HUES48 (cell line): ENCODE measurements around the gene FASTKD3.

Source experiments
- H3K27ac ChIP-seq: one replicate; pipeline ENCODE4 v1.7.0; 2013; ENCODE audit warnings: low read depth, low read length, inconsistent platforms
- H3K27me3 ChIP-seq: 2 replicates; pipeline ENCODE4 v1.6.1; 2013; ENCODE audit warnings: mild to moderate bottlenecking, low read length; ENCODE audit not compliant: control insufficient read depth, insufficient read depth
- H3K36me3 ChIP-seq: 2 replicates; pipeline ENCODE4 v1.6.1; 2013; ENCODE audit warnings: low read length; ENCODE audit not compliant: control insufficient read depth, insufficient read depth
- H3K4me1 ChIP-seq: 2 replicates; pipeline ENCODE4 v1.6.1; 2013; ENCODE audit warnings: mild to moderate bottlenecking, low read length; ENCODE audit not compliant: control insufficient read depth, insufficient read depth
- H3K4me3 ChIP-seq: 2 replicates; pipeline ENCODE4 v1.5.1; 2013; ENCODE audit warnings: mild to moderate bottlenecking, low read depth, low read length
- H3K9ac ChIP-seq: 2 replicates; pipeline ENCODE4 v1.6.1; 2013; ENCODE audit warnings: mild to moderate bottlenecking, low read depth, low read length, moderate library complexity
- H3K9me3 ChIP-seq: 2 replicates; pipeline ENCODE4 v1.6.1; 2013; ENCODE audit warnings: low read length; ENCODE audit not compliant: control insufficient read depth, insufficient read depth

FASTKD3 gene

GRCh38 chr5:7857926-7858632, 10.8 kb downstream of the FASTKD3 start:
- peaks cover 54% of the 10 kb centered on the region for H3K36me3 ChIP-seq
- H3K9ac ChIP-seq, result no peak overlapping the region
- no peaks in the 10 kb centered on the region for H3K9me3 ChIP-seq
- H3K27ac ChIP-seq, result no peak overlapping the region
- no peaks in the 10 kb centered on the region for H3K27me3 ChIP-seq
- no peaks in the 10 kb centered on the region for H3K4me1 ChIP-seq
- no peak overlapping the region for H3K4me3 ChIP-seq

DNA sequence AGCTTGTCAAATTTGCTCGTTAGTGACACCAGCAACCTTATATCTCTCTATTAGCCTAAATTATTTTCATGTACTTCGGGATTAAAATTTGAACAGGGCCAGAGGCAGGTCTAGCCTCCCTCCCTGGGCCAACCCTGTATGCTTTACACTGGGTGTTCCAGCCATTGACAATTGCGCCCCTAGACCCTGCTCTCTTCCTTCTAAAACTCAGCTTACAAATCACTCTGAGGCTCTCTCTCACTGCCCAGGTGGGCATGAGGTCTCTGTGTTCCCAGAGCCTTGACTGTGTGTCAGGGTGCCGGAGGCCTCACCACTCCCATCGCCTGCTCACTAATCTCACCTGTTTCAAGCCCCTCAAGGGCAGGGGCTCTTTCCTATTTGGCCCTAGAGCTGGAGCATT, 11.5 kb downstream of the FASTKD3 start:
- Histone ChIP-seq H3K4me1 (no peaks in the 10 kb centered on the region), H3K27ac (no peak overlapping the region), H3K9ac (no peak overlapping the region), H3K27me3 (no peaks in the 10 kb centered on the region), H3K9me3 (no peaks in the 10 kb centered on the region), H3K36me3 (peaks cover 46% of the 10 kb centered on the region), H3K4me3 (no peak overlapping the region)

- Histone ChIP-seq H3K36me3 (peaks cover 41% of the 10 kb centered on the region), H3K27ac (no peak overlapping the region), H3K9ac (no peak overlapping the region), H3K9me3 (no peaks in the 10 kb centered on the region), H3K4me3 (no peak overlapping the region), H3K27me3 (no peaks in the 10 kb centered on the region; the same call in 1 of the 2 replicates), H3K4me1 (no peaks in the 10 kb centered on the region)
These were observed 12.0 kb downstream of the FASTKD3 start for GRCh38 chr5:7856855-7857254.

DNA sequence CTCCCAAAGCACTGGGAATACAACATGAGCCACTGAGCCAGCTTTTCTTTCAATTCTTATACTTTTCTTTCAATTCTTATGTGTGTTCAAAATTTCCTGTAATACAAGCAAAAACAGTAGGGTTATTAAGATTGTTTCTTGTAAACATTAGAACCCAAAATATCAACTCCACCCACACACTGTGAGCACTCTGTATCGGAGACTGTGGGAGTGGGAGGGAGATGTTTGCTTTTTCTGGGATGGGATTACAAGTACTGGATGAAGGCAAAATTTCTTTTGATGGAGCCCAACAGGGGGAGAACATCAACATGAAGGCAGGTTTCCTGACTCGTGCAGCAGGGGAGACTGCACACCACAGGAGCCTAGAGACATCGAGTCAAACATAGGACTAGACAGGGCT, 13.2 kb downstream of the FASTKD3 start:
- Histone ChIP-seq H3K4me3 (no peak overlapping the region), H3K4me1 (no peaks in the 10 kb centered on the region), H3K27ac (no peak overlapping the region), H3K9me3 (no peaks in the 10 kb centered on the region), H3K36me3 (peaks cover 30% of the 10 kb centered on the region), H3K9ac (no peak overlapping the region), H3K27me3 (no peaks in the 10 kb centered on the region; the same call in none of the 2 replicates)

DNA sequence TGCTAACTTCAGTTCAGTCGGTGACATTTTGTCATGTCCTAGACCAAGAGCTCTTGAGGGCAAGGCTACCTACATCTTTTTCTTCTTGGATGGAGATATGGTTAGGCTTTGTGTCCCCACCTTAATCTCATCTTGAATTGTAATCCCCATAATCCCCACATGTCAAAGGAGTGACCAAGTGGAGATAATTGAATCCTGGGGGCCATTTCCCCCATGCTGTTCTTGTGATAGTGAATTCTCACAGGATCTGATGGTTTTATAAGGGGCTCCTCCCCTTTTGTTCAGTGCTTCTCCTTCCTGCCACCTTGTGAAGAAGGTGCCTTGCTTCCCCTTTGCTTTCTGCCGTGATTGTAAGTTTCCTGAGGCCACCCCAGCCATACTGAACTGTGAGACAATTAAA, 15.8 kb downstream of the FASTKD3 start:
- Histone ChIP-seq H3K9me3 (no peaks in the 10 kb centered on the region), H3K4me3 (no peak overlapping the region), H3K27me3 (peaks cover 15% of the 10 kb centered on the region), H3K9ac (no peak overlapping the region), H3K27ac (no peak overlapping the region), H3K4me1 (peaks cover 7% of the 10 kb centered on the region; the same call in 1 of the 2 replicates), H3K36me3 (peaks cover 4% of the 10 kb centered on the region)

DNA sequence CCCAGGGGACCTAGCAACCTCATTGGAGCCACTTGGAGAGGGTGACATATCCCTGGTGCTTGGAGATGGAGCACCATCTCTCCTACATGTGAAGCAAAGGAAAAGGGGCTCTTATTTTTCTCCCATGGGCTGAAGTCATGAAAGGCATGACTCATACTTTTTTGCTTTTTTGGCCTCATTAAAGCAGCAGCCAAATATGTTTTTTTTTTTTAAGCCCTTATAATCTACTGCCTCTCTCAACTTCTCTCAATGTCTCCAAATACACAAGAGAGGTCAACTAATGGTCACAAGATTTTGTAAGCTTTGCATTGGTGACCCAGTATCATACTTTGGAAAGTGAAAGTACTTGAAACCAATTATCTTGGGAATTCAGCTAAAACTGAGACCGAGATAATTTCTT, 16.3 kb downstream of the FASTKD3 start:
- peaks cover 15% of the 10 kb centered on the region for H3K27me3 ChIP-seq

GRCh38 chr5:7851617-7852289, 17.1 kb downstream of the FASTKD3 start:
- peaks cover 7% of the 10 kb centered on the region; the same call in 1 of the 2 replicates for H3K4me1 ChIP-seq
- H3K9me3 ChIP-seq, result no peaks in the 10 kb centered on the region
- no peak overlapping the region for H3K27ac ChIP-seq
- H3K4me3 ChIP-seq, result peak overlapping the region; percentile 77
- no peak overlapping the region for H3K9ac ChIP-seq
- peaks cover 15% of the 10 kb centered on the region for H3K27me3 ChIP-seq
- no peaks in the 10 kb centered on the region for H3K36me3 ChIP-seq

More for the DNA sequence above, 16.3 kb downstream of the FASTKD3 start:
- Histone ChIP-seq H3K9ac (no peak overlapping the region), H3K27ac (no peak overlapping the region), H3K36me3 (0 out of 2 replicates have a peak, but pooled peaks cover under 1% of the 10 kb centered on the region), H3K9me3 (no peaks in the 10 kb centered on the region), H3K4me3 (no peak overlapping the region), H3K4me1 (peaks cover 7% of the 10 kb centered on the region; the same call in 1 of the 2 replicates)

GRCh38 chr5:7851240-7851592, 17.6 kb downstream of the FASTKD3 start:
- Histone ChIP-seq H3K27me3 (peaks cover 15% of the 10 kb centered on the region), H3K4me1 (peaks cover 7% of the 10 kb centered on the region; the same call in 1 of the 2 replicates), H3K9ac (no peak overlapping the region), H3K4me3 (peak overlapping the region; percentile 77), H3K9me3 (no peaks in the 10 kb centered on the region), H3K27ac (no peak overlapping the region), H3K36me3 (no peaks in the 10 kb centered on the region)

DNA sequence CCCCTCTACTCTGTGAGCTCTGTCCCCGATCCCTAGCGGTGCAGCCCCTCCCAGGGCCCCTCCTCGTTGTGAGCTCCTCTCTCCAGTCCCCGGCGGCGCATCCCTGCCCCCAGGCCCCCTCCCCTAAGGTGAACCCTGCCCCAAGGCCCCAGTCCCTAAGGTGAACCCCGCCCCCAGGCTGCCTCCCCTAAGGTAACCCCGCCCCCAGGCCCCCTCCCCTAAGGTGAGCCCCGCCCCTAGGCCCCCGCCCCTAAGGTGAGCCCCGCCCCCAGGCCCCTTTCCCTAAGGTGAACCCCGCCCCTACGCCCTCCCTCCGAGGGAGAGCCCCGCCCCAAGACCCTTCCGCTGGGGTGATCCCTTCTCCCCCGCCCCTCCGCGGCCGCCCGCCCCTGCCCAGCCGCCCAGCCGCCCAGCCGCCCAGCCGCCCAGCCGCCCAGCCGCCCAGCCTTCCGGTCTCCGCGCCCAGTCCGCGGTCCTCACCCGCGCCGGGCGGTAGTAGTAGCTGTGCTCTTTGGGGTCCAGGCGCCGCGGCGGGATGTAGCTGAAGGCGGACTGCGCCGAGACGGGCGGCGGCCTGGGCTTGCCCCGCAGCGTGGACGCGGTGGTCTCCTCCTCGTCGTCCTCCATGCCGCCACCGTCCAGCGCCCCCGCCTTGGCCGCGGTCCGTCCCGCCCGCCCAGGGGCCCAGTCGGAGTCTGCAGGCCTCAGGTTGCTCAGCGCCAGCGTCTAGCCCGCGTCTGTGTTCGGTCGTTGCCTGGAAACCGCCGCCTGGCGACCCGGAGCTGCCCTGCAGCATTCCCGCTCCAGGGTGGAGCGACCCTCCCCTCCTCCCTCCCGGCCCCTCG, 18.2 kb downstream of the FASTKD3 start, which contains the start of gene CFAP90:
Gene CFAP90 (minus strand): TSS at position 739 of the 845 bp plus-strand sequence. CDS start 112 bp downstream, at position 627.
- H3K27me3 ChIP-seq, result peaks cover 15% of the 10 kb centered on the region
- H3K4me1 ChIP-seq, result peaks cover 7% of the 10 kb centered on the region; the same call in 1 of the 2 replicates
- peak within 1 kb of the TSS; percentile 63 for H3K27ac ChIP-seq
- H3K4me3 ChIP-seq, result peak within 1 kb of the TSS; percentile 84
- H3K9me3 ChIP-seq, result no peaks in the 10 kb centered on the region
- H3K36me3 ChIP-seq, result no peaks in the 10 kb centered on the region
- no peak within 1 kb of the TSS; the same call in 1 of the 2 replicates for H3K9ac ChIP-seq

DNA sequence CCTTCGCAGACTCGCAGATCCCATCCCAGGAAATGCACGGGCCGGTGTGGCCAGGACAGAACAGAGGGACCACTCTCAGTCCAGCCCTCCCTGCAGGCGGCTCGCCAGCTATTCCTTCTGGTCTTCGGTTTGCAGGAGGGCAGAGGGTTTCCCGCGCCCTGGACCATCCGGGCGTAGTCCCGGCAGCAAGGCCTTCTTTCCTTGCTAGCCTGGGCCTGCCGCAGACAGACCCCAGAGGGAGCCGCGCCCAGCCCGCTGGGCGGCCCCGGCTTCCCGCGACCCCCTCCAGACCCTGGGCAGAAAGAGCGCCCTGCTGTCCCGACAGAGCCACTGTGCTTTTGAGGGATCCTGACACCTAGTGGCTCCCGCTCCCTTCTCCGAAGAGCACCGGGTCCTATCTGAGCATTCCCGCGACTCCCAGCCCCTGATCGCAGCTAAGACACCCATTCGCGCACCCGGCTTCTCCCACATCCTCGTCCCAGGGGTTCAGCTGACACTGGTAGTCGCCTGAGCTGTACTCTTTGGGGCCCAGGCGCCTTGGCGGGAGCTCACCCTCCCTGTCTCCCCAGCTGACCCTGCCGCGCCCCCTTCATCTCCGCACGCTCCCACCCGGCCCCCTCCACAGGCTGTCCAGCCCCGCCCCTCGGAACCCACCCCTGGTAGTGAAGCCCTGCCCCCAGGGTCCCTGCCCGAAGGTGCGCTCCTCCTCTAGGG, 19.0 kb downstream of the FASTKD3 start:
- Histone ChIP-seq H3K27ac (no peak overlapping the region), H3K36me3 (no peaks in the 10 kb centered on the region), H3K9ac (peak overlapping the region; percentile 35; the same call in 1 of the 2 replicates)

More for the DNA sequence above, 19.0 kb downstream of the FASTKD3 start:
- peak overlapping the region; percentile 84 for H3K4me3 ChIP-seq
- peaks cover 7% of the 10 kb centered on the region; the same call in 1 of the 2 replicates for H3K4me1 ChIP-seq
- no peaks in the 10 kb centered on the region for H3K9me3 ChIP-seq
- peaks cover 15% of the 10 kb centered on the region for H3K27me3 ChIP-seq
